Cardiac fibroblast (primary cell): ENCODE data around the gene DNAJB2.

ENCODE experiments used
- DNase-seq, 2 donors: peaks; one replicate each; pipeline versions ENCODE4 v3.0.0 to v3.0.0-alpha.2; 2010; ENCODE audit warnings: low read depth in 2 of 2
- H3K4me3 ChIP-seq, 2 donors: replicated peaks in 1 of 2; 1 replicate in 1 of 2; 2 replicates in 1 of 2; pipeline ENCODE4 v1.5.1; 2011; ENCODE audit warnings: low read depth in 2 of 2, low read length in 2 of 2, mild to moderate bottlenecking in 2 of 2, moderate library complexity in 1 of 2
- CTCF ChIP-seq: IDR thresholded peaks from one replicate; pipeline ENCODE4 v1.5.1; 2011; ENCODE audit warnings: low read depth, mild to moderate bottlenecking, low read length, inconsistent platforms

The DNAJB2 gene

GRCh38 chr2:219261024-219261855 lies 17.9 kb upstream of the DNAJB2 start:
- no peak for TF ChIP-seq CTCF
- DNase-seq: no peak
- no peak overlapping the region for H3K4me3 ChIP-seq

- DNase-seq: no peak
- TF ChIP-seq CTCF: no peak
Observed at GRCh38 chr2:219266232-219266631, 12.9 kb upstream of the DNAJB2 start.

GRCh38 chr2:219266886-219267285 lies 12.3 kb upstream of the DNAJB2 start:
- no peak overlapping the region for H3K4me3 ChIP-seq
- no peak for TF ChIP-seq CTCF

More at GRCh38 chr2:219266232-219266631, 12.9 kb upstream of the DNAJB2 start:
- H3K4me3 ChIP-seq: no peak overlapping the region

GRCh38 chr2:219268294-219268693 lies 10.9 kb upstream of the DNAJB2 start:
- no peak overlapping the region for H3K4me3 ChIP-seq
- no peak for TF ChIP-seq CTCF
- DNase-seq: no peak

More at GRCh38 chr2:219266886-219267285, 12.3 kb upstream of the DNAJB2 start:
- no peak for DNase-seq

- TF ChIP-seq CTCF: no peak
- H3K4me3 ChIP-seq: no peak overlapping the region
- DNase-seq: no peak
Observed at GRCh38 chr2:219269362-219270054, 9.7 kb upstream of the DNAJB2 start.

GRCh38 chr2:219270055-219270372 lies 9.2 kb upstream of the DNAJB2 start:
- no peak for DNase-seq
- no peak for TF ChIP-seq CTCF
- H3K4me3 ChIP-seq: no peak overlapping the region
